HepG2 (cell line): Measurements from ENCODE around the gene ADAMTS12. TPM values are rescaled to one million over a fixed set of nuclear protein-coding genes. Genes with fewer than 3 reads are reported as not detected.

Experiments used
- ATAC-seq: fragments of 200-7000 bp; cut with Tn5 transposase; 3 replicates; pipeline ENCODE4 v1.9.1; 2020; ENCODE audit warnings: mild to moderate bottlenecking, moderate library complexity
- BruUV-seq: library from RNA; stranded (reverse); fragments of 400-500 nt; replicated peaks from 2 replicates; lab custom pipeline; 2021; lab: Mats Ljungman, UMichigan
- CTCF ChIA-PET: fragments of 300-600 bp; formaldehyde crosslinking; extraction: SDS; loops from one replicate; lab custom pipeline; 2021; ENCODE audit warnings: low total read pairs, inconsistent platforms, low intra/inter-chr PET ratio; lab: Yijun Ruan, JAX
- POLR2A ChIA-PET: fragments of 350-600 bp; sonication (Branson Sonifier 250); formaldehyde crosslinking; loops from one replicate; lab custom pipeline; 2020; ENCODE audit warnings: antibody characterized with exemption, inconsistent platforms; lab: Yijun Ruan, JAX
- DNase-seq: peaks from one replicate; pipeline ENCODE4 v3.0.0-alpha.2; 2015; ENCODE audit warnings: low spot score
- FAIRE-seq: peaks from 3 replicates; lab custom pipeline; 2011; peaks lifted over from hg19 to GRCh38; lab: Jason Lieb, UNC
- H2AFZ ChIP-seq: one replicate; pipeline ENCODE4 v1.6.1; 2011; ENCODE audit warnings: low read length, inconsistent platforms
- H3K27ac ChIP-seq: fragments of 300-600 bp; 3 replicates; pipeline ENCODE4 v1.8.0; 2011; ENCODE audit warnings: mixed run types, mild to moderate bottlenecking, mixed read lengths, low read length, inconsistent platforms; ENCODE audit not compliant: insufficient read depth; ENCODE audit errors: extremely low read length
- H3K27me3 ChIP-seq, 2 experiments: fragments of 200-600 bp in 1 of 2; 2 replicates in 1 of 2; 3 replicates in 1 of 2; pipeline versions ENCODE4 v1.6.0 to v1.8.0; 2011; ENCODE audit warnings: low read length in 2 of 2, mild to moderate bottlenecking in 2 of 2, moderate library complexity in 2 of 2, inconsistent platforms in 1 of 2; ENCODE audit not compliant: insufficient read depth in 2 of 2, control insufficient read depth in 1 of 2
- H3K36me3 ChIP-seq, 2 experiments: fragments of 200-600 bp in 1 of 2; replicated peaks in 1 of 2; 2 replicates in 1 of 2; 3 replicates in 1 of 2; pipeline versions ENCODE4 v1.5.1 to v1.8.0; 2011; ENCODE audit warnings: low read length in 2 of 2, inconsistent platforms in 1 of 2; ENCODE audit not compliant: insufficient read depth in 2 of 2, control insufficient read depth in 1 of 2
- H3K4me1 ChIP-seq: 2 replicates; pipeline ENCODE4 v1.5.1; 2012; ENCODE audit warnings: low read length, inconsistent platforms; ENCODE audit not compliant: insufficient read depth
- H3K4me2 ChIP-seq: 2 replicates; pipeline ENCODE4 v1.6.0; 2011; ENCODE audit warnings: low read depth, low read length, inconsistent platforms
- H3K4me3 ChIP-seq, 3 experiments: fragments of 200-600 bp in 1 of 3; sonication (generic), shearing (Covaris generic) in 1 of 3; replicated peaks in 1 of 3; 2 replicates each; pipeline ENCODE4 v1.5.1; 2011 to 2016; ENCODE audit warnings: low read length in 3 of 3, inconsistent platforms in 2 of 3, low read depth in 2 of 3, mild to moderate bottlenecking in 2 of 3, control low read depth in 1 of 3, mixed read lengths in 1 of 3; ENCODE audit not compliant: insufficient read depth in 1 of 3
- H3K79me2 ChIP-seq: one replicate; pipeline ENCODE4 v1.6.1; 2011; ENCODE audit warnings: low read length, inconsistent platforms; ENCODE audit not compliant: insufficient read depth
- H3K9ac ChIP-seq: 2 replicates; pipeline ENCODE4 v1.6.0; 2011; ENCODE audit warnings: mild to moderate bottlenecking, low read depth, low read length, inconsistent platforms; ENCODE audit not compliant: insufficient read depth
- H3K9me3 ChIP-seq: 2 replicates; pipeline ENCODE4 v1.5.1; 2012; ENCODE audit warnings: mild to moderate bottlenecking, low read length
- H4K20me1 ChIP-seq: 2 replicates; pipeline ENCODE4 v1.6.0; 2011; ENCODE audit warnings: inconsistent platforms, mild to moderate bottlenecking, low read length, moderate library complexity; ENCODE audit not compliant: insufficient read depth
- ADNP ChIP-seq: sonication (generic); formaldehyde crosslinking; IDR thresholded peaks from 2 replicates; pipeline ENCODE4 v1.4.0; 2020; ENCODE audit warnings: missing genetic modification reagents
- MAX ChIP-seq: IDR thresholded peaks from 2 replicates; pipeline ENCODE4 v1.6.1; 2012; ENCODE audit warnings: inconsistent platforms
- MBNL3 ChIP-seq: fragments of 250-450 bp; sonication (Bioruptor Pico); conservative IDR thresholded peaks from 2 replicates; pipeline ENCODE4 v1.8.0; 2022; ENCODE audit warnings: mild to moderate bottlenecking, inconsistent platforms
- PITX1 ChIP-seq: sonication (generic); formaldehyde crosslinking; IDR thresholded peaks from 2 replicates; pipeline ENCODE4 v1.5.1; 2020; ENCODE audit warnings: mild to moderate bottlenecking, missing genetic modification reagents
- PRDM15 ChIP-seq: sonication (generic); formaldehyde crosslinking; IDR thresholded peaks from 2 replicates; pipeline ENCODE4 v1.4.0; 2020; ENCODE audit warnings: missing genetic modification reagents
- RELA ChIP-seq: sonication (generic); formaldehyde crosslinking; IDR thresholded peaks from 2 replicates; pipeline ENCODE4 v1.4.0; 2020; ENCODE audit warnings: missing genetic modification reagents
- REPIN1 ChIP-seq: sonication (generic); formaldehyde crosslinking; IDR thresholded peaks from 2 replicates; pipeline ENCODE4 v1.8.0; 2022; ENCODE audit warnings: missing genetic modification reagents, low read depth, mild to moderate bottlenecking, borderline replicate concordance
- SRY ChIP-seq: sonication (generic); formaldehyde crosslinking; IDR thresholded peaks from 2 replicates; pipeline ENCODE4 v1.8.0; 2022; ENCODE audit warnings: mild to moderate bottlenecking, missing genetic modification reagents
- USF2 ChIP-seq, 2 experiments: sonication (generic) in 1 of 2; formaldehyde crosslinking in 1 of 2; IDR thresholded peaks; 2 replicates each; pipeline versions ENCODE4 v1.5.1 to v1.6.1; 2011 to 2020; ENCODE audit warnings: borderline replicate concordance in 1 of 2, low read depth in 1 of 2, low read length in 1 of 2, mild to moderate bottlenecking in 1 of 2, missing genetic modification reagents in 1 of 2, moderate library complexity in 1 of 2
- XRCC5 ChIP-seq: fragments of 200-400 bp; formaldehyde crosslinking; optimal IDR thresholded peaks from 2 replicates; pipeline ENCODE3; 2017; ENCODE audit warnings: mild to moderate bottlenecking, low read length
- ZBTB8A ChIP-seq: sonication (generic); formaldehyde crosslinking; IDR thresholded peaks from 2 replicates; pipeline ENCODE4 v1.4.0; 2020; ENCODE audit warnings: mild to moderate bottlenecking, low read depth, missing genetic modification reagents, borderline replicate concordance
- ZNF24 ChIP-seq: fragments of 450-650 bp; IDR thresholded peaks from 2 replicates; pipeline ENCODE4 v1.6.1; 2017; ENCODE audit warnings: antibody characterized with exemption, mild to moderate bottlenecking
- ZNF333 ChIP-seq: sonication (generic); formaldehyde crosslinking; IDR thresholded peaks from 2 replicates; pipeline ENCODE4 v1.4.0; 2020; ENCODE audit warnings: mild to moderate bottlenecking, missing genetic modification reagents, borderline replicate concordance
- ZNF354B ChIP-seq: sonication (generic); formaldehyde crosslinking; IDR thresholded peaks from 2 replicates; pipeline ENCODE4 v1.8.0; 2022; ENCODE audit warnings: mild to moderate bottlenecking, missing genetic modification reagents
- ZNF451 ChIP-seq: sonication (generic); formaldehyde crosslinking; IDR thresholded peaks from 2 replicates; pipeline ENCODE4 v1.5.0; 2020; ENCODE audit warnings: mild to moderate bottlenecking, missing genetic modification reagents
- ZNF703 ChIP-seq: sonication (generic); formaldehyde crosslinking; IDR thresholded peaks from 2 replicates; pipeline ENCODE4 v1.5.1; 2020; ENCODE audit warnings: missing genetic modification reagents, mild to moderate bottlenecking, moderate library complexity, borderline replicate concordance
- ZNF781 ChIP-seq: sonication (generic); formaldehyde crosslinking; IDR thresholded peaks from 2 replicates; pipeline ENCODE4 v1.5.1; 2020; ENCODE audit warnings: borderline replicate concordance, mild to moderate bottlenecking, missing genetic modification reagents; ENCODE audit errors: not compliant biosample characterization
- ZSCAN21 ChIP-seq: sonication (generic); formaldehyde crosslinking; IDR thresholded peaks from 2 replicates; pipeline ENCODE4 v1.8.0; 2022; ENCODE audit warnings: mild to moderate bottlenecking, missing genetic modification reagents, moderate library complexity, borderline replicate concordance
- WGBS: methylation state at CpG from one replicate; pipeline ENCODE4 v1.1.6; 2017; ENCODE audit warnings: low lambda C conversion rate; 5-methylcytosine and 5-hydroxymethylcytosine counted together
- in situ Hi-C: cut with HindIII; loops from 2 replicates; pipeline ENCODE4 v1.10.0; 2017; ENCODE audit warnings: low pct_unique_long_range_greater_than_20kb; ENCODE audit not compliant: extremely low pct_ligation_motif_present
- intact Hi-C: fragments of 100-400 bp; cut with micrococcal nuclease; formaldehyde crosslinking; loops from one replicate; pipeline ENCODE4 v1.10.0; 2022; ENCODE audit not compliant: unreplicated experiment
- polyA plus RNA-seq, 8 experiments: library from polyadenylated mRNA; depleted of rRNA in 3 of 8; stranded (reverse) in 7 of 8; unstranded in 1 of 8; fragments of >200 nt; fragmentation: Illumina TruSeq in 4 of 8; extraction: Trizol in 4 of 8; gene quantifications; 2 replicates each; pipeline versions ENCODE4 v1.2.1 to v1.2.3, GENCODE V29; 2011 to 2016; ENCODE audit warnings: low read depth in 4 of 8, missing spikeins in 1 of 8, mixed read lengths in 1 of 8; ENCODE audit not compliant: insufficient read depth in 1 of 8
- total RNA-seq, 5 experiments: library from RNA; depleted of rRNA; stranded (reverse); fragments of >200 nt; fragmentation: Illumina TruSeq; extraction: Trizol; gene quantifications; 2 replicates each; pipeline ENCODE4 v1.2.3, GENCODE V29; 2016; ENCODE audit warnings: low read depth in 1 of 5

The ADAMTS12 gene
- total and polyA plus RNA-seq, 2 of the 13 experiments (the other 11 are each of a cell fraction or from before 2014, with no cell fraction given) = 0.03 TPM; not detected in 1

- TF ChIP-seq MAX (no peak), PITX1 (no peak), ADNP (CRISPR knock-in tag) (no peak), ZNF333 (CRISPR knock-in tag) (no peak), SRY (no peak), XRCC5 (no peak), ZNF781 (no peak), MBNL3 (no peak), ZNF354B (CRISPR knock-in tag) (no peak)
- TF ChIP-seq, all 625 proteins: peak for 0
These were observed 401.6 kb downstream of the ADAMTS12 start (continued) for GRCh38 chr5:33490071-33490665.

GRCh38 chr5:33489481-33490067 lies 402.2 kb downstream of the ADAMTS12 start:
- Histone ChIP-seq H3K4me2 (no peak overlapping the region), H3K4me3 (no peak overlapping the region), H3K36me3 (no peaks in the 10 kb centered on the region), H3K9ac (no peak overlapping the region), H4K20me1 (no peaks in the 10 kb centered on the region), H2AFZ (no peak overlapping the region), H3K27ac (no peak overlapping the region), H3K4me1 (peaks cover 9% of the 10 kb centered on the region; the same call in 1 of the 2 replicates), H3K9me3 (no peaks in the 10 kb centered on the region), H3K27me3 (no peaks in the 10 kb centered on the region), H3K79me2 (no peaks in the 10 kb centered on the region)
- 59% methylated on average over 6 of the region's 6 CpGs for WGBS
- no TSS peak for BruUV-seq
- ATAC-seq = no peak
- POLR2A ChIA-PET = no interaction called here
- in situ Hi-C loops = no loop called here
- CTCF ChIA-PET = no interaction called here
- FAIRE-seq = no peak
- intact Hi-C loops = no loop called here
- DNase-seq = no peak
- no peak for TF ChIP-seq ZNF451 (CRISPR knock-in tag)
- TF ChIP-seq ZSCAN21 (CRISPR knock-in tag) = no peak
- TF ChIP-seq RELA (CRISPR knock-in tag) = no peak
- no peak for TF ChIP-seq ZNF24
- no peak for TF ChIP-seq REPIN1
- TF ChIP-seq USF2 (IDR thresholded peaks at IDR 0.05; ENCODE audit: low read depth, low read length) = no peak
- TF ChIP-seq USF2 (CRISPR knock-in tag; IDR thresholded peaks at IDR 0.05; ENCODE audit: borderline replicate concordance) = no peak
- no peak for TF ChIP-seq ZBTB8A (CRISPR knock-in tag)
- no peak for TF ChIP-seq PRDM15 (CRISPR knock-in tag)
- no peak for TF ChIP-seq ZNF703 (CRISPR knock-in tag)
